GM18861 (cell line): Measurements from ENCODE around the gene PTPRN2.
"Not testable (repeated sequence)": the region's sequence is repeated elsewhere in the genome, so short reads cannot be mapped to it uniquely, and the experiment has no call there.

Experiments
- ATAC-seq: cut with Tn5 transposase; IDR thresholded peaks from one replicate; pipeline ENCODE4 v1.9.1; 2021; ENCODE audit not compliant: unreplicated experiment

The PTPRN2 gene

GRCh38 chr7:158357106-158357897, 230.3 kb downstream of the PTPRN2 start:
- no peak for ATAC-seq

DNA sequence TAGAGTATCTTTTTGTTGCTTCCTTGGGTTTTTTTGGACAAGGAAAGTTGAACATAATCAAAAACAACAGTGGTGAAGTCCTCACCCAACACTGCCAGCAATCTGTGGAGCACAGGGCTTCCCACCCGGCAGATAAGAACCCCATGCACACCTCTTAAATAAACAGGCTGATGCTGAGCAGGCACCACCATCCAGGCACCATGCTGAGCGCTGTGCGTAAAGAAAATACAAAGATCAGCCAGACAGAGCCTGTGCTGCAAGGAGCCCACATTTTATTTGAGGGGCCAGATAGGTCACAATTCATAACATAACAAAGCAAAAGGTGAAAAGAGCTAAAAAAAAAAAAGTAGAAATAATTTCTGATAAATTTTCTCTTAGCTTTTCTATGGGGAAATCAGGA, 231.2 kb downstream of the PTPRN2 start:
- no peak for ATAC-seq

DNA sequence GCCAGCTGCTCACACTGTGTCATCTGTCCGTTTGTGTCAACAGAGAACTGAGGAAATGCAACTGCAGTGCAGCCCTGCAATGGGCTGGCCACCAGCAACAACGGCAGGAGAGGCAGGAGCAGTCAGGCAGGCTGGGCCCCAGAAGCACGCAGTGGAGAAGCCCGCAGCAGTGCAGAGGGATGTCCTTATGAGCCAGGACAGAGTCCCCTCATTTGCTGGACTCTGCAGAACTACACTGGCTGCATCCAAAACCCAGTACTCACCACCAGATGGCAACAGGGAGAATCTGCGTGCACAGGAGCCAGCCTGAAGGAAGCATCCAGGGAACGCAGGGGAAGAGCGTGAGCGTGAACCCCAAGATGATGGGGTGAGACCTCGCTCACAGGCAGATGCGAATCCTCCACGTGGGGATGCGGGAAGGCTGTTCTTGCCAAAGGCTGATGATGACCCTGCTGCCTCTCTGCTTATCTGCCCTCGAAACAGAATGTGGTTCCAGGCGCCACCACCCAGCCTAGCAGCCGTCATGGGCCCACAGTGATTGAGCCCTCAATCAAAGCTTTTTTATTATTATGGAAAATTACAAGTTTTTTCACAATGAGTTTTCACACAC, 232.1 kb downstream of the PTPRN2 start:
- ATAC-seq = no peak

DNA sequence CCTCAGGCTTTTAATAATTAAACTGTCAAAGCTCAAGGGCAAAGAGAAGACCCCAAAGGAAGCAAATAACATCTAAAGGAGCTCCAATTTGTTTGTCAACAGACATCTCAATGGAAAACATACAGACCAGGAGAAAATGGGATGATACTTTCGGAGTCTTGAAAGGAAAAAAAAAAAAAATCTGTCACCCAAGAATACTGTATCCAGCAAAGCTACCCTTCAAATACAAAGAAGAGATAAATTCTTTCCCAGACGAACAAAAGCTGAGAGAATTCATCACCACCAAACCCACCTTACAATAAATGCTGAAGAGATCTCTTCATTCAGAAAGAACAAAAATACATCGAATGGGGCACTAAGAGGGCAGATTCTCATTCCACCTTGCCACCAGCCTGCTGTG, 232.8 kb downstream of the PTPRN2 start:
- ATAC-seq = no peak

DNA sequence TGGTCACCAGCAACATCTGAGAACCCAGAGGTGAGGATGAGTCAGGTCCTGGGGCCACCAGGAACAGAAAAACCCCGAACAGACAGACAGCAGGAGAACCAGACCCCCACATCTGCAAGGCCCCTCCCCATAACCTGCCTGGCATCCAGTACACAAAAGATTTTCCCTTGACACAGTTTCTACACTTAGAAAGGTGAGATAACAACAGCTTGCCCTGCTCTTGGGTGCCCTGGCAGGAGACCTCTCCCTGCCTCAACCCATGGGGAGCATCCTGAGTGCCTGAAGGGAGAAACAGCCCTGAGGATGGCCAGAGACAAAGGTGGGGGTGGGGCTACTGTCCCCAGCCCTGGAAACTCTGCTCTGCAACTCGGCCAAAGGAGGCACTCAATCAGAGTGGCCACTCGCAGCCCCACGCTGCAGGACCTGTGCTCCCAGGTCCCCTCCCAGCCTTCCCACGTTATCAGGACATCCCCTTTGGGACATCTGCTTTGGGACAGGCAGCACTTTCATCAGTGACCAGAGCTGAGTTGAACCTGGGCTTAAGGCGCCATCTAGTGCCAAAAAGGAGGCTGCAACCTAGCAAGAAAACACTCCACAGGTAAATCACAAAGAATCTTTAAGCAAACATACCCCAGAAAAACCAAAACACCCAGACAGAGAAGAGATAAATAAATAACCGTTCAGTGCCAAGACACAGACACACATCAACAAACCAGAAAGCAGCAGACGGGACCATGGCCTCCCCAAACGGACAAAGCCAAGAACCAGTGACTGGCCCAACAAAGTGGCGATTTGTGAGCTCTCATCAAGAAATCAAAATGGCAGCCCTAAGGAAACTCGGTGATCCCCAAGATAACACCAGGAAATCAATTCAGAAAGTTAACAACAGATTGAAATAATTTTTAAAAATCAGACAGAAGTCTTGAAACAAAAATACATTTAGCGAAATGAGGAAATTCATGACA, 233.7 kb downstream of the PTPRN2 start:
- ATAC-seq = no peak

GRCh38 chr7:158351899-158352729, 235.5 kb downstream of the PTPRN2 start:
- not testable (repeated sequence) for ATAC-seq

DNA sequence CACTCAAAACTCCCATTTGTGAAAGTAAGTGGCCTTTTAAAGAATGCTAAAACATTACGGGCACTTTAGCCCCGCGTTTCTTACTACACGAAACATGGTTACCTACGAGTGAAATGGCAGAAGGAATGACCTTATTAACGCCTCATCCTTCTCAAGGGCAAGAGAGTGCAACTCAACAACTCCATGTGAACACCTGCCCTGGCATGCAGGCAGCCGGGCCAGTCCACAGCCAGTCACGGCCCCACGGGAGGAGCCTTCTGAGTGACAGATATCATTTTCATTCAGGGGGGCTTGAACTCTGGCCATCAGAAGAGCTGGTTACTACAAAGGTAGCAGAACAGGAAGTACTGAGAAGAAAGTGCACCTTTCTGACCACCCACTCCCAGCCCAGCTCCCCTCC, 236.1 kb downstream of the PTPRN2 start:
- no peak for ATAC-seq

DNA sequence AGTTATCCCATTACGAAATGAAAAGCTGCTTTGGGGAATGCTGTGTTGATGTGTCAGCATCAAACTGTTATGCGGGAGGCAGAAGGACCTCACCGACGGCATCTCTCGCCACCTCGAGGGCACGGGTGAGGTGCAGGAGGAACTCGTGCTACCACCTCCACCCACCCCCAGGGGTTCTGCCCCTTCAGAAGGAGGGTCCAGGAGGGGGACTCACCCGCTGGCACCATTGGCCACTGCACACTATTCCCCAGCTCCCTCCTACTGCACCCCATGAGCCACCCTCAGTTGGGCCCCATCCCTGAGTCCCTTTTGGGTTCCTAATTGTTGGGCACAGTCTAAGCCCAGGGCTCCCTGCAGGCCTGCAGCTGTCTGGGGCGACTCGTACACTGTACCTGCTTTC, 236.6 kb downstream of the PTPRN2 start:
- ATAC-seq = no peak

- no peak for ATAC-seq
Observed at GRCh38 chr7:158350166-158350900, 237.3 kb downstream of the PTPRN2 start.

DNA sequence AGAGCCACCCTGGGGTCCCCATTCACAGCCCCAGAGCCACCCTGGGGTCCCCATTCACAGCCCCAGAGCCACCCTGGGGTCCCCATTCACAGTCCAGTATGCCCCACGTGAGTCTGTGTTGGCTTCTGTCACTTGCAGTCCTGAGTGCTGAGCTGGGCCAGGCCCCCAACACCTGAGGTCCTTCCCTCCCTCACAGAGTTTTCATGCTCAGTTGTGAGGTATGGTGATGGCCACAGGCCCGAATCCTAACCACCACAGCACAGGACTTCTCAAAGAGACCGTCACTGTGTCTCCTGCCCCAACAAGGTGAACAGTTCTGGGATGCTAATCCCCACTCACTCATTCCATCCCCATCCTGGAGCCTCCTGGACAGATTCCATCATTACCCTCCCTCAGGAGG, 239.2 kb downstream of the PTPRN2 start:
- ATAC-seq = no peak

GRCh38 chr7:158348039-158348438, 239.6 kb downstream of the PTPRN2 start:
- not testable (repeated sequence) for ATAC-seq

- ATAC-seq = no peak
Observed at GRCh38 chr7:158345731-158346130, 241.9 kb downstream of the PTPRN2 start.

GRCh38 chr7:158344706-158345300, 242.8 kb downstream of the PTPRN2 start:
- ATAC-seq = no peak

GRCh38 chr7:158343936-158344455, 243.6 kb downstream of the PTPRN2 start:
- no peak for ATAC-seq

DNA sequence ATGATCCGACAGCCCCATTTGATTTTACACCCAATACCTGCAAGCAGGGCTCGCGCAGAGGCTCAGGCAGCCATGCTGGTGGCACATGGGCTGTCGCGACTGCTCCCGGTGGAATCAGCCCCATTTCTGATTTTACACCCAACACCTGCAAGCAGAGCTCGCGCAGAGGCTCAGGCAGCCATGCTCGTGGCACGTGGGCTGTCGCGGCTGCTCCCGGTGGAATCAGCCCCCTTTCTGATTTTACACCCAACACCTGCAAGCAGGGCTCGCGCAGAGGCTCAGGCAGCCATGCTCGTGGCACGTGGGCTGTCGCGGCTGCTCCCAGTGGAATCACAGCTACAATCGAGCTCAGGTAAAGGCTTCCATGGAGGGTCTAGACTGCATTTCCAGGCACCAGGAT, 244.1 kb downstream of the PTPRN2 start:
- ATAC-seq = no peak

DNA sequence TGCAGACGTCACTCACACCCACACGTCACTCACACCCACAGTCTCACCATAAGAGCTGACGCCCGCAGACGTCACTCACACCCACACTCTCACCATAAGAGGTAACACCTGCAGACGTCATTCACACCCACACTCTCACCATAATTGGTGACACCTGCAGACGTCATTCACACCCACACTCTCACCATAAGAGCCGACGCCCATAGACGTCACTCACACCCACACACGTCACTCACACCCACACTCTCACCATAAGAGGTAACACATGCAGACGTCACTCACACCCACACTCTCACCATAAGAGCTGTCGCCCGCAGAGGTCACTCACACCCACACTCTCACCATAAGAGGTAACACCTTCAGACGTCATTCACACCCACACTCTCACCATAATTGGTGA, 246.5 kb downstream of the PTPRN2 start:
- not testable (repeated sequence) for ATAC-seq

GRCh38 chr7:158336952-158337351, 250.7 kb downstream of the PTPRN2 start:
- not testable (repeated sequence) for ATAC-seq

GRCh38 chr7:158332516-158332915, 255.1 kb downstream of the PTPRN2 start:
- not testable (repeated sequence) for ATAC-seq

DNA sequence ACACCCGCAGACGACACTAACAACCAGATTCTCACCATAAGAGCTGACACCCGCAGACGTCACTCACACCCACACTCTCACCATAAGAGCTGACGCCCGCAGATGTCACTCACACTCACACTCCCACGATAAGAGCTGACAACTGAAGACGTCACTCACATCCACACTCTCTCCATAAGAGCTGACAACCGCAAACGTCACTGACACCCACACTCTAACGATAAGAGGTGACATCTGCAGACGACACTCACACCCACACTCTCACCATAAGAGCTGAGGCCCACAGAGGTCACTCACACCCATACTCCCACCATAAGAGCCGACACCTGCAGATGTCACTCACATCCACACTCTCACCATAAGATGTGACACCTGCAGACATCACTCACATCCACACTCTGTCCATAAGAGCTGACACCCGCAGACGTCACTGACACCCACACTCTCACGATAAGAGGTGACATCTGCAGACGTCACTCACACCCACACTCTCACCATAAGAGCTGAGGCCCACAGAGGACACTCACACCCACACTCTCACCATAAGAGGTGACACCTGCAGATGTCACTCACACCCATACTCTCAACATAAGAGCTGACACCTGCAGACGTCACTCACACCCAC, 255.7 kb downstream of the PTPRN2 start:
- not testable (repeated sequence) for ATAC-seq
